Astrocyte (in vitro differentiated cells and primary cell): ENCODE data around the gene KRTCAP2. TPM values are rescaled to one million over a fixed set of nuclear protein-coding genes. Genes with fewer than 3 reads are reported as not detected.

Source experiments
- DNase-seq: peaks from one replicate; pipeline ENCODE4 v3.0.0-alpha.2; 2010; ENCODE audit warnings: low read depth
- FAIRE-seq: peaks from 2 replicates; lab custom pipeline; 2011; peaks lifted over from hg19 to GRCh38; lab: Jason Lieb, UNC
- H2AFZ ChIP-seq: 2 replicates; pipeline ENCODE4 v1.6.0; 2012; ENCODE audit warnings: low read depth, low read length, inconsistent platforms
- H3K27ac ChIP-seq: 2 replicates; pipeline ENCODE4 v1.5.1; 2011; ENCODE audit warnings: low read depth, low read length, inconsistent platforms
- H3K27me3 ChIP-seq: 2 replicates; pipeline ENCODE4 v1.6.0; 2011; ENCODE audit warnings: low read length, inconsistent platforms; ENCODE audit not compliant: insufficient read depth
- H3K36me3 ChIP-seq: 2 replicates; pipeline ENCODE4 v1.5.1; 2011; ENCODE audit warnings: low read length, inconsistent platforms; ENCODE audit not compliant: insufficient read depth
- H3K4me1 ChIP-seq: 2 replicates; pipeline ENCODE4 v1.5.1; 2011; ENCODE audit warnings: low read length, inconsistent platforms; ENCODE audit not compliant: insufficient read depth
- H3K4me2 ChIP-seq: 2 replicates; pipeline ENCODE4 v1.6.0; 2012; ENCODE audit warnings: low read length, inconsistent platforms
- H3K4me3 ChIP-seq: 2 replicates; pipeline ENCODE4 v1.5.1; 2011; ENCODE audit warnings: low read depth, mild to moderate bottlenecking, low read length, inconsistent platforms; ENCODE audit not compliant: insufficient read depth
- H3K79me2 ChIP-seq: 2 replicates; pipeline ENCODE4 v1.6.0; 2012; ENCODE audit warnings: mild to moderate bottlenecking, low read length, inconsistent platforms; ENCODE audit not compliant: insufficient read depth
- H3K9ac ChIP-seq: 2 replicates; pipeline ENCODE4 v1.6.0; 2012; ENCODE audit warnings: mild to moderate bottlenecking, low read length, inconsistent platforms
- H3K9me3 ChIP-seq: 2 replicates; pipeline ENCODE4 v1.5.1; 2012; ENCODE audit warnings: low read depth, mild to moderate bottlenecking, low read length, inconsistent platforms; ENCODE audit not compliant: insufficient read depth
- H4K20me1 ChIP-seq: 2 replicates; pipeline ENCODE4 v1.6.0; 2012; ENCODE audit warnings: low read length, inconsistent platforms; ENCODE audit not compliant: insufficient read depth
- H3K27ac Mint-ChIP-seq: one replicate; pipeline ENCODE4 v1.8.0; 2021; ENCODE audit warnings: mild to moderate bottlenecking, mixed read lengths; ENCODE audit not compliant: unreplicated experiment
- H3K27me3 Mint-ChIP-seq: one replicate; pipeline ENCODE4 v1.8.0; 2021; ENCODE audit warnings: low read depth, mixed read lengths; ENCODE audit not compliant: unreplicated experiment
- H3K36me3 Mint-ChIP-seq: one replicate; pipeline ENCODE4 v1.8.0; 2021; ENCODE audit warnings: low read depth, mixed read lengths; ENCODE audit not compliant: unreplicated experiment
- H3K4me1 Mint-ChIP-seq: one replicate; pipeline ENCODE4 v1.8.0; 2021; ENCODE audit warnings: low read depth, mixed read lengths; ENCODE audit not compliant: unreplicated experiment
- H3K4me3 Mint-ChIP-seq: one replicate; pipeline ENCODE4 v1.8.0; 2021; ENCODE audit warnings: mild to moderate bottlenecking, moderate library complexity, mixed read lengths; ENCODE audit not compliant: unreplicated experiment
- H3K9me3 Mint-ChIP-seq: one replicate; pipeline ENCODE4 v1.8.0; 2021; ENCODE audit warnings: mild to moderate bottlenecking, mixed read lengths; ENCODE audit not compliant: unreplicated experiment
- CTCF ChIP-seq: IDR thresholded peaks from 2 replicates; pipeline ENCODE4 v1.5.1; 2011; ENCODE audit warnings: low read depth, mild to moderate bottlenecking, inconsistent platforms, low read length, moderate library complexity; ENCODE audit not compliant: insufficient read depth
- EZH2 ChIP-seq: IDR thresholded peaks from 2 replicates; pipeline ENCODE4 v1.6.1; 2012; ENCODE audit warnings: mild to moderate bottlenecking, low read length, inconsistent platforms; ENCODE audit not compliant: insufficient read depth
- total RNA-seq: library from RNA; stranded (reverse); gene quantifications from 2 replicates; pipeline ENCODE4 v1.2.1, GENCODE V29; 2021

The KRTCAP2 gene
- total RNA-seq, 1 donor from 2014 or later = 161 TPM

- Histone ChIP-seq H4K20me1 (no peaks in the 10 kb centered on the region), H3K36me3 (no peaks in the 10 kb centered on the region), H2AFZ (no peak overlapping the region), H3K9ac (peak overlapping the region; percentile 77), H3K4me3 (peak overlapping the region; percentile 55), H3K9me3 (no peaks in the 10 kb centered on the region), H3K27ac (peak overlapping the region; percentile 9), H3K27me3 (peaks cover 42% of the 10 kb centered on the region), H3K4me2 (peak overlapping the region; percentile 90), H3K4me1 (peaks cover 44% of the 10 kb centered on the region), H3K79me2 (no peaks in the 10 kb centered on the region)
- FAIRE-seq = no peak
- Mint-ChIP-seq H3K36me3 (peaks cover 5% of the 10 kb centered on the region), H3K4me3 (peak overlapping the region; percentile 87), H3K9me3 (no peaks in the 10 kb centered on the region), H3K4me1 (peaks cover 40% of the 10 kb centered on the region), H3K27ac (peak overlapping the region; percentile 73), H3K27me3 (no peaks in the 10 kb centered on the region)
- TF ChIP-seq EZH2 (no peak), CTCF (no peak)
- no peak for DNase-seq
Measured at GRCh38 chr1:155128755-155129473, 44.2 kb downstream of the KRTCAP2 start.

DNA sequence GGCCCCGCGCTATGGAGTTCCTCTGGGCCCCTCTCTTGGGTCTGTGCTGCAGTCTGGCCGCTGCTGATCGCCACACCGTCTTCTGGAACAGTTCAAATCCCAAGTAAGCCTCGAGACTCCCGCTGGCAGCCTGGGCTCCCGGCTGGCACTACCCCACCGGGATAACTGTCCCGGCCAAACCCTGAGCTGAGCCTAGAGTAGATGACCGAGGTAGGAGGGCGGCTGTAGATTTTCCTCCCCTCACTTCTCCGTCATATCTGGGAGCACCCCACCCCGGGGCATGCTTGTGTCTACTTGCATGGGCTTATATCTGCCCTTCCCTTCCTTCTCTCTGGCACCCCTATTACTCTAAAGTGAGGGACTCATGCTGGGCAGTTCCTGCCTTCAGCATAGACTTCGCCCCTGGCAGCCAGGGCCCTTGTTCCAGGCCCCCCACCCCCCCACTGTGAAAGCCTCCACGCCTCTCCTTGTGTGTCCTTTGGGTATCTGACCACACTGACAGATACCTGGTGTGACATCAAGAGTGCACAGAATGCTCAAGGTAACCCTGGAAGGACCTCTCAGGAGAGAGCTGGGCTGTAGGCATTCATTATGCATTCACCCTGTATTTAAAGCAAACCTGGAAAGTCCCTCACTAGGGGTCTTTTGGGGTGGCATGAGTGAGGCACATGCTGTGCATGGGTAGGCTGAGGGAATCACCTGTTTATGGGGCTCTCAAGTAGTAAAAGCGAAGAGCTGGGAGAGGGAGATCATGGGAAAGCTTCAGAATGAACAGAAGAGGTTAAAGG, 44.9 kb downstream of the KRTCAP2 start:
- Histone ChIP-seq H2AFZ (peak overlapping the region; percentile 81), H3K4me2 (peak overlapping the region; percentile 90), H3K27ac (no peak overlapping the region), H3K36me3 (no peaks in the 10 kb centered on the region), H4K20me1 (no peaks in the 10 kb centered on the region), H3K27me3 (peaks cover 45% of the 10 kb centered on the region), H3K9me3 (no peaks in the 10 kb centered on the region), H3K79me2 (no peaks in the 10 kb centered on the region), H3K9ac (peak overlapping the region; percentile 77), H3K4me1 (peaks cover 44% of the 10 kb centered on the region), H3K4me3 (peak overlapping the region; percentile 55)
- no peaks in the 10 kb centered on the region for H3K27me3 Mint-ChIP-seq
- no peak for DNase-seq
- peak overlapping the region; percentile 87 for H3K4me3 Mint-ChIP-seq
- H3K36me3 Mint-ChIP-seq = peaks cover 5% of the 10 kb centered on the region
- H3K9me3 Mint-ChIP-seq = no peaks in the 10 kb centered on the region
- peaks cover 44% of the 10 kb centered on the region for H3K4me1 Mint-ChIP-seq
- no peak for TF ChIP-seq CTCF
- TF ChIP-seq EZH2 = peak; percentile 37
- H3K27ac Mint-ChIP-seq = peak overlapping the region; percentile 73
- FAIRE-seq = no peak
